Choroid plexus epithelial cell (primary cell): ENCODE measurements around the gene CBLN3.
"Not testable (repeated sequence)": the region's sequence is repeated elsewhere in the genome, so short reads cannot be mapped to it uniquely, and the experiment has no call there.

Experiments
- DNase-seq: peaks from one replicate; pipeline ENCODE4 v3.0.0-alpha.2; 2010; ENCODE audit warnings: low read depth
- H3K4me3 ChIP-seq: 2 replicates; pipeline ENCODE4 v1.5.1; 2011; ENCODE audit warnings: low read depth, mild to moderate bottlenecking, control low read depth, low read length, moderate library complexity
- CTCF ChIP-seq: conservative IDR thresholded peaks from 2 replicates; pipeline ENCODE4 v1.5.1; 2011; ENCODE audit warnings: low read depth, mild to moderate bottlenecking, control low read depth, inconsistent platforms, low read length, moderate library complexity

CBLN3 gene

GRCh38 chr14:24463017-24463883 lies 33.8 kb upstream of the CBLN3 start:
- no peak for TF ChIP-seq CTCF
- no peak for DNase-seq

GRCh38 chr14:24461336-24461735 lies 31.9 kb upstream of the CBLN3 start:
- DNase-seq = no peak
- H3K4me3 ChIP-seq = no peak overlapping the region
- no peak for TF ChIP-seq CTCF

More at GRCh38 chr14:24463017-24463883, 33.8 kb upstream of the CBLN3 start:
- no peak overlapping the region for H3K4me3 ChIP-seq

GRCh38 chr14:24459331-24459730 lies 29.9 kb upstream of the CBLN3 start:
- H3K4me3 ChIP-seq = no peak overlapping the region
- no peak for DNase-seq
- TF ChIP-seq CTCF = no peak

- no peak for TF ChIP-seq CTCF
- H3K4me3 ChIP-seq = no peak overlapping the region
- DNase-seq = no peak
Observed at GRCh38 chr14:24458736-24459135, 29.3 kb upstream of the CBLN3 start.

GRCh38 chr14:24456980-24457379 lies 27.5 kb upstream of the CBLN3 start:
- DNase-seq = no peak
- TF ChIP-seq CTCF = no peak
- H3K4me3 ChIP-seq = no peak overlapping the region

GRCh38 chr14:24450828-24451227 lies 21.4 kb upstream of the CBLN3 start:
- DNase-seq, H3K4me3 ChIP-seq: not testable (repeated sequence)

- no peak for TF ChIP-seq CTCF
- no peak for DNase-seq
- H3K4me3 ChIP-seq = peak overlapping the region; percentile 72
Observed at GRCh38 chr14:24443053-24443665, 13.7 kb upstream of the CBLN3 start.
